Measurements from ENCODE around the gene CRIP1. TPM values are rescaled to one million over a fixed set of nuclear protein-coding genes. Genes with fewer than 3 reads are reported as not detected.

CRIP1 gene
- total and polyA plus RNA-seq, 2 experiments from 2014 or later, result 0.80 to 8.4 TPM

GRCh38 chr14:105508069-105508468 lies 21.4 kb downstream of the CRIP1 start:
- Mint-ChIP-seq H3K27me3 (ENCODE audit: insufficient read depth, low read depth, poor library complexity) (peaks cover 3% of the 10 kb centered on the region), H3K36me3 (ENCODE audit: low read depth) (no peaks in the 10 kb centered on the region; the same call in 2 of the 3 replicates), H3K9me3 (no peaks in the 10 kb centered on the region; the same call in none of the 3 replicates), H3K4me3 (no peak overlapping the region), H3K4me1 (no peaks in the 10 kb centered on the region), H3K27ac (no peak overlapping the region)
- no peaks in the 10 kb centered on the region for H3K4me1 ChIP-seq (ENCODE audit: insufficient read depth)
- H3K79me2 ChIP-seq (replicated peaks; ENCODE audit: insufficient read depth), result no peaks in the 10 kb centered on the region
- DNase-seq (ENCODE audit: low spot score) (no peak), ATAC-seq (no peak)
- no peaks in the 10 kb centered on the region for H3K36me3 ChIP-seq (ENCODE audit: insufficient read depth)
- no peak overlapping the region for H2AFZ ChIP-seq
- no peaks in the 10 kb centered on the region for H3K9me2 ChIP-seq (ENCODE audit: insufficient read depth)
- no peak overlapping the region for H3K27ac ChIP-seq (ENCODE audit: low read depth)
- no peaks in the 10 kb centered on the region for H3K27me3 ChIP-seq (ENCODE audit: insufficient read depth)
- H3K4me3 ChIP-seq, result no peak overlapping the region
- no peaks in the 10 kb centered on the region for H3F3A ChIP-seq (replicated peaks; ENCODE audit: low read depth)
- H3K4me2 ChIP-seq, result no peak overlapping the region
- no peak for TF ChIP-seq CTCF (conservative IDR thresholded peaks at IDR 0.05; ENCODE audit: low read depth in 2 of 2)
- no peak for TF ChIP-seq ZNF331 (CRISPR knock-in tag; IDR thresholded peaks at IDR 0.05; ENCODE audit: low read depth)
- TF ChIP-seq EZH2phosphoT487 (IDR thresholded peaks at IDR 0.05; ENCODE audit: unreplicated experiment), result no peak
- TF ChIP-seq JUNB (IDR thresholded peaks at IDR 0.05; ENCODE audit: unreplicated experiment), result no peak
- no peak for TF ChIP-seq NANOG (IDR thresholded peaks at IDR 0.05; ENCODE audit: borderline replicate concordance)
- no peak for TF ChIP-seq STAT1 (IDR thresholded peaks at IDR 0.05; ENCODE audit: unreplicated experiment)
- no peak for TF ChIP-seq POLR2AphosphoS5 (IDR thresholded peaks at IDR 0.05; ENCODE audit: low read depth)
- no peak for TF ChIP-seq CREB1 (CRISPR knock-in tag; IDR thresholded peaks at IDR 0.05; ENCODE audit: low read depth)
- no peak for TF ChIP-seq EZH2 (IDR thresholded peaks at IDR 0.05; ENCODE audit: low read depth, unreplicated experiment)
- no peak for TF ChIP-seq ZNF114 (CRISPR knock-in tag; IDR thresholded peaks at IDR 0.05)
- TF ChIP-seq, protein P1, sequence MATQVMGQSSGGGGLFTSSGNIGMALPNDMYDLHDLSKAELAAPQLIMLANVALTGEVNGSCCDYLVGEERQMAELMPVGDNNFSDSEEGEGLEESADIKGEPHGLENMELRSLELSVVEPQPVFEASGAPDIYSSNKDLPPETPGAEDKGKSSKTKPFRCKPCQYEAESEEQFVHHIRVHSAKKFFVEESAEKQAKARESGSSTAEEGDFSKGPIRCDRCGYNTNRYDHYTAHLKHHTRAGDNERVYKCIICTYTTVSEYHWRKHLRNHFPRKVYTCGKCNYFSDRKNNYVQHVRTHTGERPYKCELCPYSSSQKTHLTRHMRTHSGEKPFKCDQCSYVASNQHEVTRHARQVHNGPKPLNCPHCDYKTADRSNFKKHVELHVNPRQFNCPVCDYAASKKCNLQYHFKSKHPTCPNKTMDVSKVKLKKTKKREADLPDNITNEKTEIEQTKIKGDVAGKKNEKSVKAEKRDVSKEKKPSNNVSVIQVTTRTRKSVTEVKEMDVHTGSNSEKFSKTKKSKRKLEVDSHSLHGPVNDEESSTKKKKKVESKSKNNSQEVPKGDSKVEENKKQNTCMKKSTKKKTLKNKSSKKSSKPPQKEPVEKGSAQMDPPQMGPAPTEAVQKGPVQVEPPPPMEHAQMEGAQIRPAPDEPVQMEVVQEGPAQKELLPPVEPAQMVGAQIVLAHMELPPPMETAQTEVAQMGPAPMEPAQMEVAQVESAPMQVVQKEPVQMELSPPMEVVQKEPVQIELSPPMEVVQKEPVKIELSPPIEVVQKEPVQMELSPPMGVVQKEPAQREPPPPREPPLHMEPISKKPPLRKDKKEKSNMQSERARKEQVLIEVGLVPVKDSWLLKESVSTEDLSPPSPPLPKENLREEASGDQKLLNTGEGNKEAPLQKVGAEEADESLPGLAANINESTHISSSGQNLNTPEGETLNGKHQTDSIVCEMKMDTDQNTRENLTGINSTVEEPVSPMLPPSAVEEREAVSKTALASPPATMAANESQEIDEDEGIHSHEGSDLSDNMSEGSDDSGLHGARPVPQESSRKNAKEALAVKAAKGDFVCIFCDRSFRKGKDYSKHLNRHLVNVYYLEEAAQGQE (IDR thresholded peaks at IDR 0.05; ENCODE audit: unreplicated experiment), result no peak
- TF ChIP-seq, protein P2, sequence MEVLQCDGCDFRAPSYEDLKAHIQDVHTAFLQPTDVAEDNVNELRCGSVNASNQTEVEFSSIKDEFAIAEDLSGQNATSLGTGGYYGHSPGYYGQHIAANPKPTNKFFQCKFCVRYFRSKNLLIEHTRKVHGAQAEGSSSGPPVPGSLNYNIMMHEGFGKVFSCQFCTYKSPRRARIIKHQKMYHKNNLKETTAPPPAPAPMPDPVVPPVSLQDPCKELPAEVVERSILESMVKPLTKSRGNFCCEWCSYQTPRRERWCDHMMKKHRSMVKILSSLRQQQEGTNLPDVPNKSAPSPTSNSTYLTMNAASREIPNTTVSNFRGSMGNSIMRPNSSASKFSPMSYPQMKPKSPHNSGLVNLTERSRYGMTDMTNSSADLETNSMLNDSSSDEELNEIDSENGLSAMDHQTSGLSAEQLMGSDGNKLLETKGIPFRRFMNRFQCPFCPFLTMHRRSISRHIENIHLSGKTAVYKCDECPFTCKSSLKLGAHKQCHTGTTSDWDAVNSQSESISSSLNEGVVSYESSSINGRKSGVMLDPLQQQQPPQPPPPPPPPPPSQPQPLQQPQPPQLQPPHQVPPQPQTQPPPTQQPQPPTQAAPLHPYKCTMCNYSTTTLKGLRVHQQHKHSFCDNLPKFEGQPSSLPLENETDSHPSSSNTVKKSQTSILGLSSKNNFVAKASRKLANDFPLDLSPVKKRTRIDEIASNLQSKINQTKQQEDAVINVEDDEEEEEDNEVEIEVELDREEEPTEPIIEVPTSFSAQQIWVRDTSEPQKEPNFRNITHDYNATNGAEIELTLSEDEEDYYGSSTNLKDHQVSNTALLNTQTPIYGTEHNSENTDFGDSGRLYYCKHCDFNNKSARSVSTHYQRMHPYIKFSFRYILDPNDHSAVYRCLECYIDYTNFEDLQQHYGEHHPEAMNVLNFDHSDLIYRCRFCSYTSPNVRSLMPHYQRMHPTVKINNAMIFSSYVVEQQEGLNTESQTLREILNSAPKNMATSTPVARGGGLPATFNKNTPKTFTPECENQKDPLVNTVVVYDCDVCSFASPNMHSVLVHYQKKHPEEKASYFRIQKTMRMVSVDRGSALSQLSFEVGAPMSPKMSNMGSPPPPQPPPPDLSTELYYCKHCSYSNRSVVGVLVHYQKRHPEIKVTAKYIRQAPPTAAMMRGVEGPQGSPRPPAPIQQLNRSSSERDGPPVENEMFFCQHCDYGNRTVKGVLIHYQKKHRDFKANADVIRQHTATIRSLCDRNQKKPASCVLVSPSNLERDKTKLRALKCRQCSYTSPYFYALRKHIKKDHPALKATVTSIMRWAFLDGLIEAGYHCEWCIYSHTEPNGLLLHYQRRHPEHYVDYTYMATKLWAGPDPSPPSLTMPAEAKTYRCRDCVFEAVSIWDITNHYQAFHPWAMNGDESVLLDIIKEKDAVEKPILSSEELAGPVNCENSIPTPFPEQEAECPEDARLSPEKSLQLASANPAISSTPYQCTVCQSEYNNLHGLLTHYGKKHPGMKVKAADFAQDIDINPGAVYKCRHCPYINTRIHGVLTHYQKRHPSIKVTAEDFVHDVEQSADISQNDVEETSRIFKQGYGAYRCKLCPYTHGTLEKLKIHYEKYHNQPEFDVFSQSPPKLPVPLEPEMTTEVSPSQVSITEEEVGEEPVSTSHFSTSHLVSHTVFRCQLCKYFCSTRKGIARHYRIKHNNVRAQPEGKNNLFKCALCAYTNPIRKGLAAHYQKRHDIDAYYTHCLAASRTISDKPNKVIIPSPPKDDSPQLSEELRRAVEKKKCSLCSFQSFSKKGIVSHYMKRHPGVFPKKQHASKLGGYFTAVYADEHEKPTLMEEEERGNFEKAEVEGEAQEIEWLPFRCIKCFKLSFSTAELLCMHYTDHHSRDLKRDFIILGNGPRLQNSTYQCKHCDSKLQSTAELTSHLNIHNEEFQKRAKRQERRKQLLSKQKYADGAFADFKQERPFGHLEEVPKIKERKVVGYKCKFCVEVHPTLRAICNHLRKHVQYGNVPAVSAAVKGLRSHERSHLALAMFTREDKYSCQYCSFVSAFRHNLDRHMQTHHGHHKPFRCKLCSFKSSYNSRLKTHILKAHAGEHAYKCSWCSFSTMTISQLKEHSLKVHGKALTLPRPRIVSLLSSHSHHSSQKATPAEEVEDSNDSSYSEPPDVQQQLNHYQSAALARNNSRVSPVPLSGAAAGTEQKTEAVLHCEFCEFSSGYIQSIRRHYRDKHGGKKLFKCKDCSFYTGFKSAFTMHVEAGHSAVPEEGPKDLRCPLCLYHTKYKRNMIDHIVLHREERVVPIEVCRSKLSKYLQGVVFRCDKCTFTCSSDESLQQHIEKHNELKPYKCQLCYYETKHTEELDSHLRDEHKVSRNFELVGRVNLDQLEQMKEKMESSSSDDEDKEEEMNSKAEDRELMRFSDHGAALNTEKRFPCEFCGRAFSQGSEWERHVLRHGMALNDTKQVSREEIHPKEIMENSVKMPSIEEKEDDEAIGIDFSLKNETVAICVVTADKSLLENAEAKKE (CRISPR knock-in tag; IDR thresholded peaks at IDR 0.05), result no peak
- H4K20me1 ChIP-seq (replicated peaks; ENCODE audit: insufficient read depth), result no peaks in the 10 kb centered on the region

Data from GM23338 (cell line).